Neural cell (in vitro differentiated cells): ENCODE data around the gene EIF4E2. TPM values are rescaled to one million over a fixed set of nuclear protein-coding genes. Genes with fewer than 3 reads are reported as not detected.

Experiments
- H2AFZ ChIP-seq: fragments of 200-600, 300-800 bp; sonication (generic), shearing (Covaris generic); 2 replicates; pipeline ENCODE4 v1.6.0; 2014; ENCODE audit warnings: low read depth, mild to moderate bottlenecking, antibody characterized with exemption, low read length, moderate library complexity
- H3F3A ChIP-seq: fragments of 200-600 bp; shearing (Covaris generic); 2 replicates; pipeline ENCODE4 v1.6.1; 2016; ENCODE audit warnings: mild to moderate bottlenecking, moderate library complexity, mixed read lengths, antibody characterized with exemption, low read length; ENCODE audit not compliant: insufficient read depth, poor library complexity, severe bottlenecking
- H3K27ac ChIP-seq: fragments of 200-600, 300-800 bp; sonication (generic), shearing (Covaris generic); 2 replicates; pipeline ENCODE4 v1.5.1; 2014; ENCODE audit warnings: mild to moderate bottlenecking, low read length, moderate library complexity
- H3K27me3 ChIP-seq: fragments of 300-800, 200-600 bp; sonication (generic), shearing (Covaris generic); 2 replicates; pipeline ENCODE4 v1.6.0; 2014; ENCODE audit warnings: mild to moderate bottlenecking, low read depth, low read length, moderate library complexity; ENCODE audit not compliant: insufficient read depth
- H3K36me3 ChIP-seq: fragments of 300-800, 200-600 bp; sonication (generic), shearing (Covaris generic); 2 replicates; pipeline ENCODE4 v1.5.1; 2014; ENCODE audit warnings: mild to moderate bottlenecking, antibody characterized with exemption, low read length, moderate library complexity; ENCODE audit not compliant: insufficient read depth
- H3K4me2 ChIP-seq: fragments of 300-800, 200-600 bp; sonication (generic), shearing (Covaris generic); 2 replicates; pipeline ENCODE4 v1.6.0; 2014; ENCODE audit warnings: mild to moderate bottlenecking, low read length
- H3K4me3 ChIP-seq: fragments of 300-800, 200-600 bp; sonication (generic), shearing (Covaris generic); 2 replicates; pipeline ENCODE4 v1.5.1; 2014; ENCODE audit warnings: mild to moderate bottlenecking, low read length, moderate library complexity
- H3K79me2 ChIP-seq: fragments of 200-600 bp; shearing (Covaris generic); replicated peaks from 2 replicates; pipeline ENCODE4 v1.6.0; 2014; ENCODE audit warnings: mild to moderate bottlenecking, low read length, moderate library complexity; ENCODE audit not compliant: insufficient read depth
- H3K9ac ChIP-seq: fragments of 300-800, 200-600 bp; sonication (generic), shearing (Covaris generic); 2 replicates; pipeline ENCODE4 v1.6.1; 2016; ENCODE audit warnings: mild to moderate bottlenecking, low read length, mixed read lengths
- H3K9me2 ChIP-seq: fragments of 200-600 bp; shearing (Covaris generic); 2 replicates; pipeline ENCODE4 v1.6.1; 2016; ENCODE audit warnings: mild to moderate bottlenecking, low read length, mixed read lengths; ENCODE audit not compliant: insufficient read depth
- H3K9me3 ChIP-seq: fragments of 200-600, 300-800 bp; sonication (generic), shearing (Covaris generic); 2 replicates; pipeline ENCODE4 v1.6.1; 2016; ENCODE audit warnings: mild to moderate bottlenecking, mixed run types, low read length, moderate library complexity, mixed read lengths
- H4K20me1 ChIP-seq: fragments of 200-600 bp; shearing (Covaris generic); 2 replicates; pipeline ENCODE4 v1.6.1; 2016; ENCODE audit warnings: mild to moderate bottlenecking, mixed run types; ENCODE audit not compliant: insufficient read depth
- EP300 ChIP-seq: fragments of 450-650 bp; conservative IDR thresholded peaks from 2 replicates; pipeline ENCODE4 v1.6.1; 2014; ENCODE audit warnings: antibody characterized with exemption, mild to moderate bottlenecking, moderate library complexity; ENCODE audit not compliant: poor library complexity, severe bottlenecking
- EZH2 ChIP-seq: fragments of 200-600, 300-800 bp; shearing (Covaris generic), sonication (generic); IDR thresholded peaks from 2 replicates; pipeline ENCODE4 v1.6.1; 2014; ENCODE audit warnings: antibody characterized with exemption, low read length, borderline replicate concordance, mild to moderate bottlenecking; ENCODE audit not compliant: insufficient read depth, poor library complexity, severe bottlenecking
- MXI1 ChIP-seq: fragments of 450-650 bp; conservative IDR thresholded peaks from 2 replicates; pipeline ENCODE4 v1.6.1; 2014; ENCODE audit warnings: antibody characterized with exemption, mild to moderate bottlenecking; ENCODE audit not compliant: poor library complexity, severe bottlenecking
- POLR2AphosphoS5 ChIP-seq: IDR thresholded peaks from 2 replicates; pipeline ENCODE4 v1.6.1; 2012
- RAD21 ChIP-seq: fragments of 450-650 bp; conservative IDR thresholded peaks from 2 replicates; pipeline ENCODE4 v1.6.1; 2014; ENCODE audit warnings: antibody characterized with exemption, mild to moderate bottlenecking, moderate library complexity
- SMC3 ChIP-seq: fragments of 450-650 bp; conservative IDR thresholded peaks from 2 replicates; pipeline ENCODE4 v1.6.1; 2014; ENCODE audit warnings: antibody characterized with exemption, mild to moderate bottlenecking, moderate library complexity; ENCODE audit not compliant: poor library complexity
- TAF1 ChIP-seq: IDR thresholded peaks from 2 replicates; pipeline ENCODE4 v1.6.1; 2012; ENCODE audit warnings: low read depth
- polyA plus RNA-seq: library from polyadenylated mRNA; depleted of rRNA; stranded (reverse); fragments of >200 nt; gene quantifications from 2 replicates; pipeline ENCODE4 v1.2.3, GENCODE V29; 2014
- TF ChIP-seq, protein P1 (sequence below): fragments of 450-650 bp; IDR thresholded peaks from 2 replicates; pipeline ENCODE4 v1.5.1; 2014; ENCODE audit warnings: antibody characterized with exemption, mild to moderate bottlenecking, moderate library complexity; ENCODE audit not compliant: poor library complexity, severe bottlenecking
- TF ChIP-seq, protein P2 (sequence below): IDR thresholded peaks from 2 replicates; pipeline ENCODE4 v1.6.1; 2012; ENCODE audit warnings: borderline replicate concordance

EIF4E2 gene
- polyA plus RNA-seq, 1 donor from 2014 or later = 57.6 TPM

DNA sequence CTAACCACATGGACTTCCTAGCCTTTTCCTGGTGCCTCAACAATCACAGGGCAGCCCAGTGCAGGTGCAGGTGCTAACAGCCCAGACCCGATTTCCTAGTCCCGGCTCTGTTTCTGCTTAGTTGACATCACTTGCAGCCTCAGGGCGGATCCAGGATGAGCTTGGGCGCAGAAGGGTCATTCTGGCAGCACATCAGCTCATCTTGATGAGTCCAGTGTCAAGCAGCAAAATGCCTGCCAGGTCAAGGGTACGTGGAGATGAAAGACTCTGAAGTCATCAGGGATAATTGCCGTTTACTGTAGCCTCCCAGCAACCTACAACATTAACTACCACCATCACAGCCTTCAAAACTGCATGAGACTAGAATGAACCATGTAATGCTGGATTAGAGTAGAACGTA lies 43.5 kb downstream of the EIF4E2 start:
- no peak overlapping the region for H3K27ac ChIP-seq
- no peaks in the 10 kb centered on the region for H3K9me3 ChIP-seq
- H3K27me3 ChIP-seq = no peaks in the 10 kb centered on the region
- no peaks in the 10 kb centered on the region for H3F3A ChIP-seq
- H2AFZ ChIP-seq = no peak overlapping the region
- no peak overlapping the region for H3K4me2 ChIP-seq
- TF ChIP-seq POLR2AphosphoS5 = no peak
- TF ChIP-seq, protein P1, sequence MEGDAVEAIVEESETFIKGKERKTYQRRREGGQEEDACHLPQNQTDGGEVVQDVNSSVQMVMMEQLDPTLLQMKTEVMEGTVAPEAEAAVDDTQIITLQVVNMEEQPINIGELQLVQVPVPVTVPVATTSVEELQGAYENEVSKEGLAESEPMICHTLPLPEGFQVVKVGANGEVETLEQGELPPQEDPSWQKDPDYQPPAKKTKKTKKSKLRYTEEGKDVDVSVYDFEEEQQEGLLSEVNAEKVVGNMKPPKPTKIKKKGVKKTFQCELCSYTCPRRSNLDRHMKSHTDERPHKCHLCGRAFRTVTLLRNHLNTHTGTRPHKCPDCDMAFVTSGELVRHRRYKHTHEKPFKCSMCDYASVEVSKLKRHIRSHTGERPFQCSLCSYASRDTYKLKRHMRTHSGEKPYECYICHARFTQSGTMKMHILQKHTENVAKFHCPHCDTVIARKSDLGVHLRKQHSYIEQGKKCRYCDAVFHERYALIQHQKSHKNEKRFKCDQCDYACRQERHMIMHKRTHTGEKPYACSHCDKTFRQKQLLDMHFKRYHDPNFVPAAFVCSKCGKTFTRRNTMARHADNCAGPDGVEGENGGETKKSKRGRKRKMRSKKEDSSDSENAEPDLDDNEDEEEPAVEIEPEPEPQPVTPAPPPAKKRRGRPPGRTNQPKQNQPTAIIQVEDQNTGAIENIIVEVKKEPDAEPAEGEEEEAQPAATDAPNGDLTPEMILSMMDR = no peak
- no peak for TF ChIP-seq EZH2
- TF ChIP-seq EP300 = no peak
- TF ChIP-seq MXI1 = no peak
- TF ChIP-seq SMC3 = no peak
- no peak for TF ChIP-seq RAD21
- no peak for TF ChIP-seq TAF1
- TF ChIP-seq, protein P2, sequence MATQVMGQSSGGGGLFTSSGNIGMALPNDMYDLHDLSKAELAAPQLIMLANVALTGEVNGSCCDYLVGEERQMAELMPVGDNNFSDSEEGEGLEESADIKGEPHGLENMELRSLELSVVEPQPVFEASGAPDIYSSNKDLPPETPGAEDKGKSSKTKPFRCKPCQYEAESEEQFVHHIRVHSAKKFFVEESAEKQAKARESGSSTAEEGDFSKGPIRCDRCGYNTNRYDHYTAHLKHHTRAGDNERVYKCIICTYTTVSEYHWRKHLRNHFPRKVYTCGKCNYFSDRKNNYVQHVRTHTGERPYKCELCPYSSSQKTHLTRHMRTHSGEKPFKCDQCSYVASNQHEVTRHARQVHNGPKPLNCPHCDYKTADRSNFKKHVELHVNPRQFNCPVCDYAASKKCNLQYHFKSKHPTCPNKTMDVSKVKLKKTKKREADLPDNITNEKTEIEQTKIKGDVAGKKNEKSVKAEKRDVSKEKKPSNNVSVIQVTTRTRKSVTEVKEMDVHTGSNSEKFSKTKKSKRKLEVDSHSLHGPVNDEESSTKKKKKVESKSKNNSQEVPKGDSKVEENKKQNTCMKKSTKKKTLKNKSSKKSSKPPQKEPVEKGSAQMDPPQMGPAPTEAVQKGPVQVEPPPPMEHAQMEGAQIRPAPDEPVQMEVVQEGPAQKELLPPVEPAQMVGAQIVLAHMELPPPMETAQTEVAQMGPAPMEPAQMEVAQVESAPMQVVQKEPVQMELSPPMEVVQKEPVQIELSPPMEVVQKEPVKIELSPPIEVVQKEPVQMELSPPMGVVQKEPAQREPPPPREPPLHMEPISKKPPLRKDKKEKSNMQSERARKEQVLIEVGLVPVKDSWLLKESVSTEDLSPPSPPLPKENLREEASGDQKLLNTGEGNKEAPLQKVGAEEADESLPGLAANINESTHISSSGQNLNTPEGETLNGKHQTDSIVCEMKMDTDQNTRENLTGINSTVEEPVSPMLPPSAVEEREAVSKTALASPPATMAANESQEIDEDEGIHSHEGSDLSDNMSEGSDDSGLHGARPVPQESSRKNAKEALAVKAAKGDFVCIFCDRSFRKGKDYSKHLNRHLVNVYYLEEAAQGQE = no peak
- H4K20me1 ChIP-seq = no peaks in the 10 kb centered on the region
- H3K79me2 ChIP-seq = no peaks in the 10 kb centered on the region
- H3K4me3 ChIP-seq = no peak overlapping the region
- no peaks in the 10 kb centered on the region for H3K9me2 ChIP-seq
- no peaks in the 10 kb centered on the region for H3K36me3 ChIP-seq
- H3K9ac ChIP-seq = no peak overlapping the region

DNA sequence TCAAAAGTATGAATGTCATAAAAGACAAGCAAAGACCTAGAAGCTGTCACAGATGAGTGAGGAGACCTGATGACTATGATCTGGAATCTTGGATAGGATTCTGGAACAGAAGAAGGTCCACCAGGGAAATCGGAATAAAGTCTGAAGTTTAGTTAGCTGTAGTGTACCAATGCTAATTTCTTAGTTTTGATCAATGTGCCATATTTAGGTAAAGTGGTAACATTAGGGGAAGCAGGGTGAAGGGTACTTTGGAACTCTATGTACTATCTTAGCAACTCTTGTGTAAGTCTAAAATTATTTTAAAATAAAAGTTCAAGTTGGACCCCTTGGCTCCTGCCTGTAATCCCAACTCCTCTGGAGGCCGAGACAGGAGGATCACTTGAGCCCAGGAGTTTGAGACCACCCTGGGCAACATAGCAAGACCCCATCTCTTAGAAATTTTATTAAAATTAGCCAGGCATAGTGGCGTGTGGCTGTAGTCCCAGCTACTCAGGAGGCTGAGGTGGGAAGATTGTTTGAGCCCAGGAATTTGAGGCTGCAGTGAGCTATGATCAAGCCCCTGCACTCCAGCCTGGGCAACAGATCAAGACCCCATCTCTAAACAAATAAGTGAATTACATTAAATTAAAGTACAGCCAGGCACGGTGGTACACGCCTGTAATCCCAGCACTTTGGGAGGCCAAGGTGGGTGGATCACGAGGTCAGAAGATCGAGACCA lies 47.0 kb downstream of the EIF4E2 start:
- no peaks in the 10 kb centered on the region for H3K9me2 ChIP-seq
- H3K9me3 ChIP-seq = no peaks in the 10 kb centered on the region
- no peak overlapping the region for H3K27ac ChIP-seq
- TF ChIP-seq TAF1 (no peak), MXI1 (no peak), RAD21 (no peak), POLR2AphosphoS5 (no peak), EP300 (no peak), EZH2 (no peak), SMC3 (no peak)
- TF ChIP-seq, protein P2 = no peak
- TF ChIP-seq, protein P1 = no peak
- H3K79me2 ChIP-seq = no peaks in the 10 kb centered on the region
- H4K20me1 ChIP-seq = no peaks in the 10 kb centered on the region
- no peaks in the 10 kb centered on the region for H3K27me3 ChIP-seq
- H3K4me2 ChIP-seq = no peak overlapping the region
- no peak overlapping the region for H2AFZ ChIP-seq
- no peak overlapping the region for H3K4me3 ChIP-seq
- no peak overlapping the region for H3K9ac ChIP-seq
- H3K36me3 ChIP-seq = no peaks in the 10 kb centered on the region
- no peaks in the 10 kb centered on the region for H3F3A ChIP-seq
